Body of pancreas (tissue), 4 donors: ENCODE measurements around the gene CLDN34. TPM values are rescaled to one million over a fixed set of nuclear protein-coding genes. Genes with fewer than 3 reads are reported as not detected.
A peak's percentile ranks its signal among the peaks of the same experiment; 100 is the strongest.

ENCODE experiments used
- ATAC-seq: fragments of 150-250 bp; one replicate; pipeline ENCODE4 v1.9.1; 2016
- DNase-seq, 4 donors: peaks; one replicate each; pipeline ENCODE4 v3.0.0-alpha.2; 2019
- H3K27ac ChIP-seq, 4 donors: fragments of 200-600 bp; sonication (generic); 1 replicate in 3 of 4; 2 replicates in 1 of 4; pipeline versions ENCODE4 v1.5.1 to v1.6.1; 2016 to 2019; ENCODE audit warnings: mild to moderate bottlenecking in 1 of 4, mixed read lengths in 1 of 4, moderate library complexity in 1 of 4
- H3K27me3 ChIP-seq, 2 donors: fragments of 200-600 bp; sonication (generic); one replicate each; pipeline ENCODE4 v1.6.0; 2016; ENCODE audit warnings: mild to moderate bottlenecking in 1 of 2
- H3K36me3 ChIP-seq, 2 donors: fragments of 200-600 bp; sonication (generic); replicated peaks in 1 of 2; 2 replicates each; pipeline ENCODE4 v1.5.1; 2016; ENCODE audit warnings: low read depth in 2 of 2; ENCODE audit not compliant: insufficient read depth in 1 of 2
- H3K4me1 ChIP-seq: fragments of 200-600 bp; sonication (generic); one replicate; pipeline ENCODE4 v1.6.0; 2016
- H3K4me3 ChIP-seq, 2 donors: fragments of 200-600 bp; sonication (generic); 1 replicate in 1 of 2; 2 replicates in 1 of 2; pipeline ENCODE4 v1.5.1; 2016 to 2019
- H3K9me3 ChIP-seq, 3 donors: fragments of 200-600 bp; sonication (generic); 1 replicate in 2 of 3; 2 replicates in 1 of 3; pipeline ENCODE4 v1.5.1; 2016
- CTCF ChIP-seq, 7 experiments: fragments of 450-650 bp in 4 of 7; fragments of 200-600 bp in 3 of 7; sonication (generic) in 3 of 7; IDR thresholded peaks; one replicate each; pipeline ENCODE4 v1.5.1; 2016 to 2019; ENCODE audit warnings: antibody characterized with exemption in 7 of 7
- POLR2A ChIP-seq, 3 donors: fragments of 450-650 bp; IDR thresholded peaks; one replicate each; pipeline ENCODE4 v1.6.1; 2016; ENCODE audit warnings: antibody characterized with exemption in 3 of 3, mild to moderate bottlenecking in 2 of 3
- WGBS, 2 donors: methylation state at CpG; one replicate each; pipeline ENCODE4 v1.1.5; 2017; 5-methylcytosine and 5-hydroxymethylcytosine counted together
- intact Hi-C: fragments of 100-400 bp; cut with DNase I; formaldehyde crosslinking; loops from one replicate; pipeline ENCODE4 v1.15.1; 2023
- total RNA-seq, 2 donors: library from RNA; depleted of rRNA; stranded (reverse); fragments of >200 nt; gene quantifications; one replicate each; pipeline ENCODE4 v1.1.0, GENCODE V29; 2016

The CLDN34 gene
- total RNA-seq, 2 donors from 2014 or later = 2.6 TPM; not detected in 1

- 72 to 98% methylated on average over 8 to 9 of the region's 14 CpGs for WGBS, 2 donors
- no peak overlapping the region for H3K4me3 ChIP-seq
- DNase-seq (peak in 1 of 4 donors; percentile 5), ATAC-seq (no peak)
- no peaks in the 10 kb centered on the region for H3K27me3 ChIP-seq
- H3K36me3 ChIP-seq = no peaks in the 10 kb centered on the region
- TF ChIP-seq POLR2A (IDR thresholded peaks at IDR 0.05) (no peak), CTCF (IDR thresholded peaks at IDR 0.05) (no peak)
- no peaks in the 10 kb centered on the region for H3K4me1 ChIP-seq
- no peaks in the 10 kb centered on the region for H3K9me3 ChIP-seq
- intact Hi-C loops = no loop called here
- no peak overlapping the region for H3K27ac ChIP-seq
Measured at GRCh38 chrX:9940421-9940820, 26.7 kb upstream of the CLDN34 start.

- WGBS, 2 donors = 62 to 100% methylated on average over 3 to 4 of the region's 6 CpGs
- no peak for ATAC-seq
Measured at GRCh38 chrX:9942086-9942485, 25.1 kb upstream of the CLDN34 start.

GRCh38 chrX:9943420-9943819, 23.7 kb upstream of the CLDN34 start:
- Histone ChIP-seq H3K27ac (no peak overlapping the region), H3K4me1 (no peaks in the 10 kb centered on the region), H3K36me3 (no peaks in the 10 kb centered on the region), H3K27me3 (no peaks in the 10 kb centered on the region), H3K9me3 (no peaks in the 10 kb centered on the region), H3K4me3 (no peak overlapping the region)
- TF ChIP-seq CTCF (IDR thresholded peaks at IDR 0.05) = no peak
- TF ChIP-seq POLR2A (IDR thresholded peaks at IDR 0.05) = no peak
- WGBS, 2 donors = 93 to 97% methylated on average over 5 of the region's 5 CpGs
- ATAC-seq (no peak), DNase-seq (no peak)
- intact Hi-C loops = no loop called here

More at GRCh38 chrX:9942086-9942485, 25.1 kb upstream of the CLDN34 start:
- no peak overlapping the region for H3K4me3 ChIP-seq
- H3K36me3 ChIP-seq = no peaks in the 10 kb centered on the region
- intact Hi-C loops = no loop called here
- H3K27me3 ChIP-seq = no peaks in the 10 kb centered on the region
- no peaks in the 10 kb centered on the region for H3K4me1 ChIP-seq
- TF ChIP-seq CTCF (IDR thresholded peaks at IDR 0.05) (no peak), POLR2A (IDR thresholded peaks at IDR 0.05) (no peak)
- H3K9me3 ChIP-seq = no peaks in the 10 kb centered on the region
- DNase-seq = no peak
- no peak overlapping the region for H3K27ac ChIP-seq

- no peak overlapping the region for H3K4me3 ChIP-seq
- TF ChIP-seq CTCF (IDR thresholded peaks at IDR 0.05) (no peak), POLR2A (IDR thresholded peaks at IDR 0.05) (no peak)
- ATAC-seq = no peak
- DNase-seq = no peak
- H3K36me3 ChIP-seq = no peaks in the 10 kb centered on the region
- H3K27ac ChIP-seq = no peak overlapping the region
- intact Hi-C loops = no loop called here
- 74 to 96% methylated on average over 4 to 10 of the region's 10 CpGs for WGBS, 2 donors
- no peaks in the 10 kb centered on the region for H3K9me3 ChIP-seq
- no peaks in the 10 kb centered on the region for H3K27me3 ChIP-seq
- no peaks in the 10 kb centered on the region for H3K4me1 ChIP-seq
Measured at GRCh38 chrX:9947131-9947794, 19.9 kb upstream of the CLDN34 start.

GRCh38 chrX:9948406-9948805, 18.8 kb upstream of the CLDN34 start:
- no peak overlapping the region for H3K4me3 ChIP-seq
- H3K27ac ChIP-seq = no peak overlapping the region
- DNase-seq (no peak), ATAC-seq (no peak)
- intact Hi-C loops = no loop called here
- H3K4me1 ChIP-seq = no peaks in the 10 kb centered on the region
- H3K9me3 ChIP-seq = no peaks in the 10 kb centered on the region
- TF ChIP-seq POLR2A (IDR thresholded peaks at IDR 0.05) = no peak
- WGBS, 2 donors = 86 to 88% methylated on average over 6 to 8 of the region's 9 CpGs
- no peaks in the 10 kb centered on the region for H3K27me3 ChIP-seq
- H3K36me3 ChIP-seq = no peaks in the 10 kb centered on the region
